ENCODE measurements around the gene EML1. TPM values are rescaled to one million over a fixed set of nuclear protein-coding genes. Genes with fewer than 3 reads are reported as not detected.
A peak's percentile ranks its signal among the peaks of the same experiment; 100 is the strongest.

The EML1 gene
- total RNA-seq, 1 experiment from 2014 or later, result 7.2 TPM

DNA sequence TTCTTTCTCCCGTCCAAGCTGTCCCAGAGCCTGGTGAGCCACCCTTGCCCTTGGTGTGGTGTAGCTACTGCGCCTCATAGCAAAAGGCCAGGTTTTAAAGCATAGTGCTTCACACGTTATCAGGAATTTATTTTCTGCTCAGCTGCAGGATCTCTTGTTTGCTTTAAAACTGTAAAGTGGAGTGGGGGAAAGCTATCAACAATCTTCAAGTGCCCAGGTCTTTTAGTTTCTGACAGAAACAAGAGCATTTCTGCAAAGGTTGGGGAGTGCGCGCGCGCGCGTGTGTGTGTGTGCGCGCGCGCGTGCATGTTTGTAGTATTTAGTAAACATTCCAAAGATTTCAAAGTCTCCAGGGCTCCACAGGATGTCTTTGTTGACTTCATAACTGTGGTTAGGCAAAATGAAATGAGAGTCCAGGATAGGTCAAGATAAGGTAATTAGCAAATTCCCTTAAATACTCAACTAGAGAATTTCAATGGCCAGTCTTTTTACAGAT lies 45.5 kb downstream of the EML1 start:
- Histone ChIP-seq H3K9me3 (no peaks in the 10 kb centered on the region), H3K27me3 (replicated peaks; ENCODE audit: control insufficient read depth, insufficient read depth, low read length) (no peaks in the 10 kb centered on the region), H3K4me3 (ENCODE audit: low read depth, low read length) (0 out of 2 replicates have a peak overlapping the region, but pooled peaks have one; percentile 5), H3K36me3 (ENCODE audit: control insufficient read depth, insufficient read depth, low read length) (no peaks in the 10 kb centered on the region), H3K4me1 (peaks cover 7% of the 10 kb centered on the region; the same call in 1 of the 2 replicates)
- no peaks in the 10 kb centered on the region for H3K9me3 Mint-ChIP-seq (ENCODE audit: unreplicated experiment)
- POLR2A ChIA-PET, result no interaction called here
- intact Hi-C loops (cut with micrococcal nuclease; ENCODE audit: unreplicated experiment), result loop anchor here (5.0 kb wide), 1 partner anchor 56 kb away; no protein-coding TSS in a partner anchor
- CTCF ChIA-PET, result interaction anchor here (0.6 kb wide), 1 partner anchor 21 kb away, joined by 4 read pairs; no protein-coding TSS in a partner anchor
- peaks cover 14% of the 10 kb centered on the region for H3K4me1 Mint-ChIP-seq (ENCODE audit: low read depth, unreplicated experiment)
- H3K27me3 Mint-ChIP-seq (ENCODE audit: insufficient read depth, unreplicated experiment), result peaks cover 11% of the 10 kb centered on the region
- no TSS peak for BruUV-seq (replicated peaks)
- peak in 1 of 2 experiments; percentile 54 for DNase-seq
- peak overlapping the region; percentile 66 for H3K4me3 Mint-ChIP-seq (ENCODE audit: unreplicated experiment)
- peak overlapping the region; percentile 19 for H3K27ac Mint-ChIP-seq (ENCODE audit: unreplicated experiment)
- TF ChIP-seq, protein P1, sequence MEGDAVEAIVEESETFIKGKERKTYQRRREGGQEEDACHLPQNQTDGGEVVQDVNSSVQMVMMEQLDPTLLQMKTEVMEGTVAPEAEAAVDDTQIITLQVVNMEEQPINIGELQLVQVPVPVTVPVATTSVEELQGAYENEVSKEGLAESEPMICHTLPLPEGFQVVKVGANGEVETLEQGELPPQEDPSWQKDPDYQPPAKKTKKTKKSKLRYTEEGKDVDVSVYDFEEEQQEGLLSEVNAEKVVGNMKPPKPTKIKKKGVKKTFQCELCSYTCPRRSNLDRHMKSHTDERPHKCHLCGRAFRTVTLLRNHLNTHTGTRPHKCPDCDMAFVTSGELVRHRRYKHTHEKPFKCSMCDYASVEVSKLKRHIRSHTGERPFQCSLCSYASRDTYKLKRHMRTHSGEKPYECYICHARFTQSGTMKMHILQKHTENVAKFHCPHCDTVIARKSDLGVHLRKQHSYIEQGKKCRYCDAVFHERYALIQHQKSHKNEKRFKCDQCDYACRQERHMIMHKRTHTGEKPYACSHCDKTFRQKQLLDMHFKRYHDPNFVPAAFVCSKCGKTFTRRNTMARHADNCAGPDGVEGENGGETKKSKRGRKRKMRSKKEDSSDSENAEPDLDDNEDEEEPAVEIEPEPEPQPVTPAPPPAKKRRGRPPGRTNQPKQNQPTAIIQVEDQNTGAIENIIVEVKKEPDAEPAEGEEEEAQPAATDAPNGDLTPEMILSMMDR (IDR thresholded peaks at IDR 0.05; ENCODE audit: insufficient read depth in 1 of 2, low read depth in 1 of 2, low read length in 1 of 2, severe bottlenecking in 1 of 2, unreplicated experiment in 1 of 2), result no peak
- H3K36me3 Mint-ChIP-seq (ENCODE audit: insufficient read depth, unreplicated experiment), result no peaks in the 10 kb centered on the region

DNA sequence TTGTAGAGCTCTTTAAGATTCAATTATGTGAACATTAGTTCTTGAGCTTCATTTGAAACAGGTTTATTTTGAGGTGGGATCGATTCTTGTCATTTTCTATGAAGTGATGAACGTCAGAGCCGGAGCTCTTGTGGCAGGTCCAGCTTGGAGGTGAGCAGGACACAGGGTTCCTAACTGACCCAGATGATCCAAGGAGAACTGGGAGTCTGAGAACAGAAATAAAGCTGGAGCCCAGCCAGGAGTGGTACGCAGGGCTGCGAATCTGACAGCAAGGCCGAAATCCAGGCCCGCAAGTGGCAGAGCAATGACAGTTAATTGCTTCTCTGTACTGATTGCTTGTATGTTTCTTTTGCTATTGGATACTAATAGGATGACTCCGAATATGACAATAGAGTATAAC lies 46.5 kb downstream of the EML1 start:
- no peaks in the 10 kb centered on the region for H3K9me3 ChIP-seq
- H3K27me3 ChIP-seq (replicated peaks; ENCODE audit: control insufficient read depth, insufficient read depth, low read length), result no peaks in the 10 kb centered on the region
- TF ChIP-seq, protein P1 (IDR thresholded peaks at IDR 0.05; ENCODE audit: insufficient read depth in 1 of 2, low read depth in 1 of 2, low read length in 1 of 2, severe bottlenecking in 1 of 2, unreplicated experiment in 1 of 2), result no peak
- BruUV-seq (replicated peaks), result no TSS peak
- no peak for DNase-seq
- no peaks in the 10 kb centered on the region for H3K36me3 ChIP-seq (ENCODE audit: control insufficient read depth, insufficient read depth, low read length)
- Mint-ChIP-seq H3K27ac (ENCODE audit: unreplicated experiment) (no peak overlapping the region), H3K4me1 (ENCODE audit: low read depth, unreplicated experiment) (peaks cover 14% of the 10 kb centered on the region), H3K4me3 (ENCODE audit: unreplicated experiment) (no peak overlapping the region), H3K36me3 (ENCODE audit: insufficient read depth, unreplicated experiment) (no peaks in the 10 kb centered on the region), H3K9me3 (ENCODE audit: unreplicated experiment) (no peaks in the 10 kb centered on the region), H3K27me3 (ENCODE audit: insufficient read depth, unreplicated experiment) (peaks cover 9% of the 10 kb centered on the region)
- intact Hi-C loops (cut with micrococcal nuclease; ENCODE audit: unreplicated experiment), result loop anchor here (5.0 kb wide), 1 partner anchor 57 kb away; no protein-coding TSS in a partner anchor
- H3K4me3 ChIP-seq (ENCODE audit: low read depth, low read length), result no peak overlapping the region
- POLR2A ChIA-PET, result no interaction called here
- peaks cover 7% of the 10 kb centered on the region; the same call in 1 of the 2 replicates for H3K4me1 ChIP-seq
- CTCF ChIA-PET, result no interaction called here

DNA sequence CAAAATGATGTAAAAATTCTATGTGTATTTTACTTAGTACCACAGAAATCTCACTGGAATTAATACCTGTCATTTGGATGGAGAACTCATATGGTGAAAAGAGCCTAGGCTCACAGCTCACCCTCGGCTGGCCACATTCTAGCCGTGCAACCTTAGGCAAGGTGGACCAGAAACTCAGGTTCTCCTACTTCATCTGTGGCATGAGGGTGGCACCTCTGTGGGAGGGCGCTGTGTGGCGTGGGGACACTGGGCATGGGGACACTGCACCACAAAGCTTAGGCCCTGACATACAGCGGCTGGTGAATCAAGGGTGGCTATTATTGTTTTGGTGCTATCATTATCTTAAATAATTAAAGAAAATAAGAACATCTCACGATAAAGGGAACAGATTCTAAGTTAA lies 47.1 kb downstream of the EML1 start:
- BruUV-seq (replicated peaks), result no TSS peak
- Mint-ChIP-seq H3K27me3 (ENCODE audit: insufficient read depth, unreplicated experiment) (peaks cover 7% of the 10 kb centered on the region), H3K9me3 (ENCODE audit: unreplicated experiment) (no peaks in the 10 kb centered on the region), H3K4me1 (ENCODE audit: low read depth, unreplicated experiment) (peaks cover 14% of the 10 kb centered on the region), H3K4me3 (ENCODE audit: unreplicated experiment) (no peak overlapping the region), H3K27ac (ENCODE audit: unreplicated experiment) (no peak overlapping the region), H3K36me3 (ENCODE audit: insufficient read depth, unreplicated experiment) (no peaks in the 10 kb centered on the region)
- H3K36me3 ChIP-seq (ENCODE audit: control insufficient read depth, insufficient read depth, low read length), result no peaks in the 10 kb centered on the region
- H3K9me3 ChIP-seq, result no peaks in the 10 kb centered on the region
- TF ChIP-seq, protein P1 (IDR thresholded peaks at IDR 0.05; ENCODE audit: insufficient read depth in 1 of 2, low read depth in 1 of 2, low read length in 1 of 2, severe bottlenecking in 1 of 2, unreplicated experiment in 1 of 2), result no peak
- intact Hi-C loops (cut with micrococcal nuclease; ENCODE audit: unreplicated experiment), result no loop called here
- H3K4me3 ChIP-seq (ENCODE audit: low read depth, low read length), result no peak overlapping the region
- CTCF ChIA-PET, result no interaction called here
- DNase-seq, result no peak
- POLR2A ChIA-PET, result no interaction called here
- no peaks in the 10 kb centered on the region for H3K27me3 ChIP-seq (replicated peaks; ENCODE audit: control insufficient read depth, insufficient read depth, low read length)
- H3K4me1 ChIP-seq, result peaks cover 7% of the 10 kb centered on the region; the same call in 1 of the 2 replicates
